ENCODE data around the gene CSGALNACT2.

The CSGALNACT2 gene

GRCh38 chr10:43132867-43133787, 5.1 kb upstream of the CSGALNACT2 start:
- H3K36me3 ChIP-seq: peaks cover 0 to 4% (median 0%) of the 10 kb centered on the region in 3 donors
- intact Hi-C loops (cut with DNase I; ENCODE audit: low total_unique reads): no loop called here
- no peak for TF ChIP-seq CTCF (IDR thresholded peaks at IDR 0.05)
- no peak for DNase-seq
- no peak overlapping the region for H3K4me3 ChIP-seq
- no peak overlapping the region for H3K27ac ChIP-seq
- H3K9me3 ChIP-seq: no peaks in the 10 kb centered on the region
- no peaks in the 10 kb centered on the region for H3K27me3 ChIP-seq
- H3K4me1 ChIP-seq: peaks cover 6 to 17% (median 11%) of the 10 kb centered on the region in 4 donors

- Histone ChIP-seq H3K4me1 (peaks cover 6 to 20% (median 13%) of the 10 kb centered on the region in 4 donors), H3K27ac (no peak overlapping the region), H3K9me3 (no peaks in the 10 kb centered on the region), H3K4me3 (no peak overlapping the region), H3K36me3 (peaks cover 0 to 4% (median 0%) of the 10 kb centered on the region in 3 donors), H3K27me3 (no peaks in the 10 kb centered on the region)
- no peak for DNase-seq
- no peak for TF ChIP-seq CTCF (IDR thresholded peaks at IDR 0.05)
- intact Hi-C loops (cut with DNase I; ENCODE audit: low total_unique reads): no loop called here
These were observed 3.9 kb upstream of the CSGALNACT2 start for GRCh38 chr10:43134126-43134905.

- intact Hi-C loops (cut with DNase I; ENCODE audit: low total_unique reads): no loop called here
- Histone ChIP-seq H3K36me3 (peaks cover 0 to 4% (median 0%) of the 10 kb centered on the region in 3 donors), H3K4me1 (peaks cover 6 to 27% (median 19%) of the 10 kb centered on the region in 4 donors), H3K9me3 (no peaks in the 10 kb centered on the region), H3K4me3 (no peak overlapping the region), H3K27me3 (no peaks in the 10 kb centered on the region), H3K27ac (no peak overlapping the region)
- no peak for DNase-seq
- no peak for TF ChIP-seq CTCF (IDR thresholded peaks at IDR 0.05)
These were observed 3.2 kb upstream of the CSGALNACT2 start for GRCh38 chr10:43135064-43135463.

GRCh38 chr10:43135656-43136055, 2.6 kb upstream of the CSGALNACT2 start:
- peaks cover 0 to 2% (median 0%) of the 10 kb centered on the region in 3 donors for H3K36me3 ChIP-seq
- H3K27ac ChIP-seq: no peak overlapping the region
- no peak overlapping the region for H3K4me3 ChIP-seq
- DNase-seq: no peak
- no peak for TF ChIP-seq CTCF (IDR thresholded peaks at IDR 0.05)
- H3K27me3 ChIP-seq: no peaks in the 10 kb centered on the region
- H3K9me3 ChIP-seq: no peaks in the 10 kb centered on the region
- peaks cover 6 to 31% (median 20%) of the 10 kb centered on the region in 4 donors for H3K4me1 ChIP-seq
- intact Hi-C loops (cut with DNase I; ENCODE audit: low total_unique reads): no loop called here

GRCh38 chr10:43136432-43136831, 1.8 kb upstream of the CSGALNACT2 start:
- no peak for TF ChIP-seq CTCF (IDR thresholded peaks at IDR 0.05)
- H3K36me3 ChIP-seq: no peaks in the 10 kb centered on the region
- no peak for DNase-seq
- H3K9me3 ChIP-seq: no peaks in the 10 kb centered on the region
- H3K4me3 ChIP-seq: no peak overlapping the region
- H3K27me3 ChIP-seq: no peaks in the 10 kb centered on the region
- no peak overlapping the region for H3K27ac ChIP-seq
- peaks cover 6 to 31% (median 20%) of the 10 kb centered on the region in 4 donors for H3K4me1 ChIP-seq
- intact Hi-C loops (cut with DNase I; ENCODE audit: low total_unique reads): no loop called here

Data from tibial artery (tissue), 4 donors.